NCI-H748 treated with DMSO at 0.1 percent for 48 hours (cell line): ENCODE measurements around the gene RPA1.
"Not testable (repeated sequence)": the region's sequence is repeated elsewhere in the genome, so short reads cannot be mapped to it uniquely, and the experiment has no call there.

Experiments used
- DNase-seq: peaks from one replicate; lab custom pipeline; 2025; lab: John Stamatoyannopoulos, UW

Gene RPA1

GRCh38 chr17:1813088-1813487, 16.7 kb upstream of the RPA1 start:
- DNase-seq = no peak

GRCh38 chr17:1820528-1821252, 9.1 kb upstream of the RPA1 start:
- DNase-seq = no peak

- DNase-seq = no peak
These were observed 601 bp upstream of the RPA1 start for GRCh38 chr17:1829216-1829591.

- peak; percentile 5 for DNase-seq
These were observed 483 bp downstream of the RPA1 start for GRCh38 chr17:1830288-1830687.

- DNase-seq = no peak
These were observed 4.8 kb downstream of the RPA1 start for GRCh38 chr17:1834380-1835149.

- DNase-seq = no peak
These were observed 9.7 kb downstream of the RPA1 start for GRCh38 chr17:1839516-1839915.

GRCh38 chr17:1843947-1844346, 14.1 kb downstream of the RPA1 start:
- DNase-seq = no peak

GRCh38 chr17:1847191-1847590, 17.4 kb downstream of the RPA1 start:
- DNase-seq = no peak

GRCh38 chr17:1852327-1852726, 22.5 kb downstream of the RPA1 start:
- DNase-seq = no peak

- no peak for DNase-seq
These were observed 23.9 kb downstream of the RPA1 start for GRCh38 chr17:1853698-1854097.

GRCh38 chr17:1856462-1856861, 26.7 kb downstream of the RPA1 start:
- DNase-seq = not testable (repeated sequence)

GRCh38 chr17:1860978-1861377, 31.2 kb downstream of the RPA1 start:
- no peak for DNase-seq

- no peak for DNase-seq
These were observed 31.7 kb downstream of the RPA1 start for GRCh38 chr17:1861391-1862010.

- peak; percentile 40 for DNase-seq
These were observed 35.6 kb downstream of the RPA1 start for GRCh38 chr17:1865252-1866037.

GRCh38 chr17:1867307-1867706, 37.5 kb downstream of the RPA1 start:
- no peak for DNase-seq

GRCh38 chr17:1868090-1868489, 38.3 kb downstream of the RPA1 start:
- DNase-seq = no peak

- no peak for DNase-seq
These were observed 40.8 kb downstream of the RPA1 start for GRCh38 chr17:1870592-1870991.

GRCh38 chr17:1871756-1872155, 42.0 kb downstream of the RPA1 start:
- no peak for DNase-seq

- DNase-seq = no peak
These were observed 42.4 kb downstream of the RPA1 start for GRCh38 chr17:1872254-1872653.

GRCh38 chr17:1872976-1873375, 43.2 kb downstream of the RPA1 start:
- no peak for DNase-seq

GRCh38 chr17:1873418-1873817, 43.6 kb downstream of the RPA1 start:
- no peak for DNase-seq

GRCh38 chr17:1875597-1875996, 45.8 kb downstream of the RPA1 start:
- no peak for DNase-seq
